Karpas-422 (cell line): ENCODE measurements around the gene EPB41L2. TPM values are rescaled to one million over a fixed set of nuclear protein-coding genes. Genes with fewer than 3 reads are reported as not detected.

ENCODE experiments used
- DNase-seq: peaks from one replicate; pipeline ENCODE4 v3.0.0-alpha.2; 2015
- H2AFZ ChIP-seq: fragments of 200-600 bp; sonication (generic); 2 replicates; pipeline ENCODE4 v1.6.1; 2014; ENCODE audit warnings: antibody characterized with exemption, low read length, mixed read lengths
- H3K27ac ChIP-seq: fragments of 200-600 bp; sonication (generic); 2 replicates; pipeline ENCODE4 v1.5.1; 2014; ENCODE audit warnings: mild to moderate bottlenecking, low read length, moderate library complexity
- H3K27me3 ChIP-seq: fragments of 200-600 bp; sonication (generic); 2 replicates; pipeline ENCODE4 v1.6.1; 2014; ENCODE audit warnings: low read length, mixed read lengths
- H3K36me3 ChIP-seq: fragments of 200-600 bp; sonication (generic); 2 replicates; pipeline ENCODE4 v1.6.1; 2014; ENCODE audit warnings: low read length, mixed read lengths; ENCODE audit not compliant: insufficient read depth
- H3K4me1 ChIP-seq: fragments of 200-600 bp; sonication (generic); 2 replicates; pipeline ENCODE4 v1.6.1; 2014; ENCODE audit warnings: mild to moderate bottlenecking, low read length, mixed read lengths
- H3K4me2 ChIP-seq: fragments of 200-600 bp; sonication (generic); 2 replicates; pipeline ENCODE4 v1.6.1; 2014; ENCODE audit warnings: low read length, low read depth, mild to moderate bottlenecking; ENCODE audit not compliant: poor library complexity, severe bottlenecking
- H3K4me3 ChIP-seq: fragments of 200-600 bp; sonication (generic); 2 replicates; pipeline ENCODE4 v1.5.1; 2014; ENCODE audit warnings: mild to moderate bottlenecking, antibody characterized with exemption, low read length, mixed read lengths
- H3K79me2 ChIP-seq: fragments of 200-600 bp; sonication (generic); 2 replicates; pipeline ENCODE4 v1.6.1; 2014; ENCODE audit warnings: mild to moderate bottlenecking, low read length, mixed read lengths
- H3K9ac ChIP-seq: fragments of 200-600 bp; sonication (generic); 2 replicates; pipeline ENCODE4 v1.6.0; 2014; ENCODE audit warnings: low read length
- H3K9me2 ChIP-seq: fragments of 200-600 bp; sonication (generic), shearing (Covaris generic); replicated peaks from 2 replicates; pipeline ENCODE4 v1.6.0; 2014; ENCODE audit warnings: mild to moderate bottlenecking, low read length, moderate library complexity; ENCODE audit not compliant: insufficient read depth
- H3K9me3 ChIP-seq: fragments of 300-700, 200-600 bp; sonication (generic); 2 replicates; pipeline ENCODE4 v1.6.1; 2014; ENCODE audit warnings: low read length, mixed read lengths
- H4K20me1 ChIP-seq: fragments of 200-600 bp; sonication (generic); 2 replicates; pipeline ENCODE4 v1.6.1; 2014; ENCODE audit warnings: mild to moderate bottlenecking, antibody characterized with exemption, low read length, low read depth; ENCODE audit not compliant: insufficient read depth
- total RNA-seq: library from RNA; depleted of rRNA; stranded (reverse); fragments of >200 nt; shearing (Covaris generic); gene quantifications from 2 replicates; pipeline ENCODE4 v1.2.3, GENCODE V29; 2014; ENCODE audit warnings: low replicate concordance; rRNA removed

Gene EPB41L2
- total RNA-seq, 1 experiment from 2014 or later: 1.7 TPM

DNA sequence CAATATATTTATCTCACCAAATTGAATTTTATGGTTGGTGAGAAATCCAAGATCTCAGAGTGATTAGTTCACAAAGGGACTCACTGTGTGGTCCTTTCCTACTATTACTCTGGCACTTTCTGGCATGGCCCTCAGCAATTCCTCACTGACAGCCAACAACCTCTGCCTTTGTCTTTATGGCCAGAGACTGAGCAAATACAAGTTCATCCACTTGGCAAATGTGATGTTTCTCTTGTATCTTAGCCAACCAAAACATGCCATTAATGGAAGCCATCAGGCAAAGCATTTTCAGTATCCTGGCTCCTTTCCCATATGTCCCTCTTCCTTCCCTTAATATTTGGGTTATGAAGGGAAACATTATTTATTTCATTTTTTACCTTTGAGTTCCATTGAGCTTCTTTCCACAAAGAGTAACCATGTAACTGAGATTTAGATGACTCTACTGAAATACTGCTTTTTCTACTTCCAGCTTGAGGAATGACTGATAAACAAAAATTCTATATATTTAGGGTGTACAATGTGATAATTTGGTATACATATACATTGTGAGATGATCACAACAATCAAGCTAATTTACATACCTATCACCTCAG lies 266.6 kb downstream of the EPB41L2 start:
- no peak for DNase-seq
- H3K79me2 ChIP-seq: no peaks in the 10 kb centered on the region
- no peak overlapping the region for H3K4me2 ChIP-seq
- no peak overlapping the region for H3K4me3 ChIP-seq
- H3K9me2 ChIP-seq: 0 out of 2 replicates have a peak, but pooled peaks cover 3% of the 10 kb centered on the region
- H3K36me3 ChIP-seq: no peaks in the 10 kb centered on the region
- no peak overlapping the region for H3K27ac ChIP-seq
- no peak overlapping the region for H2AFZ ChIP-seq
- no peaks in the 10 kb centered on the region for H4K20me1 ChIP-seq
- no peak overlapping the region for H3K9ac ChIP-seq
- peaks cover 6% of the 10 kb centered on the region; the same call in 1 of the 2 replicates for H3K9me3 ChIP-seq
- H3K4me1 ChIP-seq: no peaks in the 10 kb centered on the region
- H3K27me3 ChIP-seq: no peaks in the 10 kb centered on the region

DNA sequence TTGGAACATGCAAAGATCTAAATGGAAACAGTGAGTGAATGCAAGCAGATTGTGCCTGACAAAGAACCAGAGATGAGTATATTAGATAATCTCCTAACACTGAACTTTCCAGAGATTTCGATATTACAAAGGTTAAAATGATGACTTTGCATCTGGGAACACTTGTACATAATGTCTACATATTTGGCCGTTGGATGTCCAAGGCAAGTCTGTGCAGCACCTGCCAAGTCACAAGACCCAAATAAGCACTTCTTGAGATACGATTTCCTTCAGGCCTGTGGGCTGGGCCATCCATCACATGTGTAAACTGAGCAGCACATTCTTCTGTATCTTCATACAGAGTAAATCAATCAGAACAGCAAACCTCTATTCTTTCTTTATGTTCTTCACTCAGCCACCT lies 268.3 kb downstream of the EPB41L2 start:
- no peaks in the 10 kb centered on the region for H3K9me3 ChIP-seq

DNA sequence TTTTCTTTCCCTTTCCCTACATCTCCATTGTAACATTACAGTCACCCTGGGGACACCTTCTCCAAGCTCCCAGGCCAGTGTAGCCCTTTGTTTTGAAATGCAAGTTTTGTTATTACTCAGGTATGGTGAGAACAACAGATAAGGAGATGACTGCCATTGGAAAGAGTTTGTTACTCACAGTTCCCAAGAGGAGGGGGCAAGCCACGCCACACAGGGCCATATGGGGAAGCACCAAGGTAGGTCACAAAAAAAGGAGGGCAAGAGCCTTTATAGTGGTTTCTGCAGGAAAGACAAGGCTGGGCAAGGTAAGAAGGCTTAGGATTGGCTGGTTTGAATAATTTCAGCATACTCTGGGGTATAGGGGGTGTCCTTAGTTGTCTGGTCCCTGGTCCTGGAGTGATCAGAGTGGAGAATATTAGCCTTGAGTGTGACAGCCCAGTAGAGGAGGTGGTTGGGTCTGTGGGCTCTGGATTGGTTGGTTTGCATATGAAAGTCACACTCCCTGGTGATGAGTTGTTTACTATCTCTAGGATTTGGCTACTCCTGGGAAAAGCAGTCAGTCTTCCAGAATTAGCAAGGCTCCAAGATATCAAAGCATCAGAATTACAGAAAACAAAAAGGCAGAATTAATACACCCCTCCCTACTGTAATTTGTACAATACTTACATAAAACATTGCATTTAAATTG lies 268.9 kb downstream of the EPB41L2 start:
- H3K36me3 ChIP-seq: no peaks in the 10 kb centered on the region
- no peak overlapping the region for H2AFZ ChIP-seq
- H3K9me2 ChIP-seq: 0 out of 2 replicates have a peak, but pooled peaks cover 3% of the 10 kb centered on the region
- no peaks in the 10 kb centered on the region for H3K4me1 ChIP-seq
- no peak overlapping the region for H3K9ac ChIP-seq
- H3K4me2 ChIP-seq: no peak overlapping the region
- DNase-seq: no peak
- no peak overlapping the region for H3K4me3 ChIP-seq
- H3K9me3 ChIP-seq: no peaks in the 10 kb centered on the region
- H3K79me2 ChIP-seq: no peaks in the 10 kb centered on the region
- H4K20me1 ChIP-seq: no peaks in the 10 kb centered on the region
- H3K27me3 ChIP-seq: no peaks in the 10 kb centered on the region
- no peak overlapping the region for H3K27ac ChIP-seq

More for the DNA sequence above, 268.3 kb downstream of the EPB41L2 start:
- no peak overlapping the region for H2AFZ ChIP-seq
- no peaks in the 10 kb centered on the region for H3K27me3 ChIP-seq
- no peaks in the 10 kb centered on the region for H3K79me2 ChIP-seq
- no peak overlapping the region for H3K27ac ChIP-seq
- H3K4me3 ChIP-seq: no peak overlapping the region
- DNase-seq: no peak
- H4K20me1 ChIP-seq: no peaks in the 10 kb centered on the region
- no peak overlapping the region for H3K9ac ChIP-seq
- H3K4me1 ChIP-seq: no peaks in the 10 kb centered on the region
- H3K9me2 ChIP-seq: 0 out of 2 replicates have a peak, but pooled peaks cover 3% of the 10 kb centered on the region
- no peaks in the 10 kb centered on the region for H3K36me3 ChIP-seq
- H3K4me2 ChIP-seq: no peak overlapping the region

Other genes starting within 250 kb of the EPB41L2 start
- gene SMLR1, start 235.8 kb downstream of the EPB41L2 start, total RNA-seq: not detected in 2 replicates
- not detected in 2 replicates for gene AKAP7, start 72.2 kb upstream of the EPB41L2 start, total RNA-seq